Endodermal cell (in vitro differentiated cells): ENCODE data around the gene DCBLD1. TPM values are rescaled to one million over a fixed set of nuclear protein-coding genes. Genes with fewer than 3 reads are reported as not detected.
A peak's percentile ranks its signal among the peaks of the same experiment; 100 is the strongest.

ENCODE experiments used
- DNase-seq: peaks from one replicate; pipeline ENCODE4 v3.0.0-alpha.2; 2017
- H3K27ac ChIP-seq: 2 replicates; pipeline ENCODE4 v1.5.1; 2013; ENCODE audit warnings: mild to moderate bottlenecking, low read depth, low read length, moderate library complexity
- H3K27me3 ChIP-seq: 2 replicates; pipeline ENCODE4 v1.6.1; 2013; ENCODE audit warnings: mild to moderate bottlenecking, low read length, moderate library complexity; ENCODE audit not compliant: insufficient read depth, control insufficient read depth, poor library complexity, severe bottlenecking
- H3K36me3 ChIP-seq: 2 replicates; pipeline ENCODE4 v1.7.0; 2013; ENCODE audit warnings: mild to moderate bottlenecking, low read length, moderate library complexity; ENCODE audit not compliant: control insufficient read depth, insufficient read depth
- H3K4me1 ChIP-seq: one replicate; pipeline ENCODE4 v1.7.0; 2013; ENCODE audit warnings: low read length; ENCODE audit not compliant: control insufficient read depth, insufficient read depth
- H3K4me3 ChIP-seq: 2 replicates; pipeline ENCODE4 v1.5.1; 2013; ENCODE audit warnings: mild to moderate bottlenecking, low read length, moderate library complexity
- H3K9ac ChIP-seq: 2 replicates; pipeline ENCODE4 v1.6.1; 2013; ENCODE audit warnings: mild to moderate bottlenecking, low read length, moderate library complexity; ENCODE audit not compliant: poor library complexity, severe bottlenecking; ENCODE audit errors: extremely low read depth
- H3K9me3 ChIP-seq: 2 replicates; pipeline ENCODE4 v1.6.1; 2013; ENCODE audit warnings: mild to moderate bottlenecking, low read length, moderate library complexity; ENCODE audit not compliant: control insufficient read depth
- H3K27ac Mint-ChIP-seq: 2 replicates; pipeline ENCODE4 v1.8.0; 2020; ENCODE audit warnings: mixed read lengths
- H3K27me3 Mint-ChIP-seq: 2 replicates; pipeline ENCODE4 v1.8.0; 2021; ENCODE audit warnings: mild to moderate bottlenecking, mixed read lengths; ENCODE audit not compliant: insufficient read depth
- H3K36me3 Mint-ChIP-seq: 2 replicates; pipeline ENCODE4 v1.8.0; 2020; ENCODE audit warnings: low read depth, mixed read lengths
- H3K4me1 Mint-ChIP-seq: 2 replicates; pipeline ENCODE4 v1.8.0; 2020; ENCODE audit warnings: mixed read lengths
- H3K4me3 Mint-ChIP-seq: 2 replicates; pipeline ENCODE4 v1.8.0; 2020; ENCODE audit warnings: mild to moderate bottlenecking, moderate library complexity, mixed read lengths
- H3K9me3 Mint-ChIP-seq: 2 replicates; pipeline ENCODE4 v1.8.0; 2020; ENCODE audit warnings: mild to moderate bottlenecking, mixed read lengths
- CTCF ChIP-seq: fragments of 200-600 bp; sonication (generic); conservative IDR thresholded peaks from 2 replicates; pipeline ENCODE4 v1.5.0; 2021; ENCODE audit warnings: antibody characterized with exemption, mild to moderate bottlenecking
- WGBS, 2 experiments: methylation state at CpG; one replicate each; pipeline versions ENCODE4 v1.1.5 to v1.1.7; 2013; ENCODE audit warnings: missing lambda C conversion rate in 2 of 2, mixed read lengths in 1 of 2; ENCODE audit not compliant: insufficient coverage in 1 of 2, insufficient read length in 1 of 2; 5-methylcytosine and 5-hydroxymethylcytosine counted together
- total RNA-seq, 2 donors: library from RNA; stranded (reverse); fragmentation: NEBNext Ultra II Directional in 1 of 2; extraction: Animal tissue kit (Norgen Biotek cat#: 25700) in 1 of 2; gene quantifications; 2 replicates in 1 of 2; 3 replicates in 1 of 2; pipeline ENCODE4 v1.2.1, GENCODE V29; 2021

Gene DCBLD1
- total RNA-seq, 2 donors from 2014 or later, result 16.2 to 27.9 TPM

DNA sequence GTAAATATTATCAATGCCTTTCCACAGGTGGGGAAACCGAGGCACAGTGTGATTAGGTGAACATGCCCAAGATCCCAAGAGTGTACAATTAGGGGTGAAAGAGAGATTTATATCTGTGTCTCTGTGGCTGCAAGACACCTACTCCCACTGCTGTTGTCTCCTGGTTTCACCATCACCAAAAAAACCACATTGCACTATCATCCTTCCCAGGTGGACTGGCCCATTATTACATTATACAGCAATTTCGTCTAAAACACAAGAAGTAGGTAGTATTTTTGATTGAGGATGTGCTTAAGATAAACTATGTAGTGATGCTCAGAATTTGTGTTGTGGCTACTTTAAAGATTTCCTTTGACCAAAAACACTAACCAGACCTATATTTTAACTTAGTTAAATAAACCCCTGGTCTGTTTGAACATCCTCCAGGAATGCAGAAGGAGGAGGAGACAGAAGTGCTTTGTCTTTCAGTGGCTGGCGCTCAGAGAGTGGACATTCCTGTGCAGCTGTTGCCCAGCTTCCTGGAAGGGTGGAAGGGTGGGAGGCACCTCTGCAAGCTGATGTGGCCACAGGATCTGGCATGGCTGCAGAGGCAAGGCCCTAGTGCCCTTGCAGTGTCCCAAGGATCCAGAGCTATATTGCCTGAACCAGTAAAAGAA lies 23.8 kb downstream of the DCBLD1 start:
- peaks cover 4% of the 10 kb centered on the region for H3K36me3 ChIP-seq
- no peaks in the 10 kb centered on the region for H3K9me3 ChIP-seq
- DNase-seq, result no peak
- H3K27ac ChIP-seq, result no peak overlapping the region
- Mint-ChIP-seq H3K4me3 (no peak overlapping the region), H3K4me1 (peaks cover 28% of the 10 kb centered on the region), H3K9me3 (no peaks in the 10 kb centered on the region), H3K27me3 (no peaks in the 10 kb centered on the region), H3K27ac (no peak overlapping the region), H3K36me3 (peaks cover 2% of the 10 kb centered on the region)
- H3K27me3 ChIP-seq, result no peaks in the 10 kb centered on the region
- no peak overlapping the region for H3K4me3 ChIP-seq
- H3K4me1 ChIP-seq, result peaks cover 10% of the 10 kb centered on the region
- 89% methylated on average over 2 of the region's 3 CpGs; no CpG with 5 or more reads in 1 of the 2 experiments for WGBS, 2 experiments
- no peak overlapping the region for H3K9ac ChIP-seq
- TF ChIP-seq CTCF, result no peak

- peaks cover 10% of the 10 kb centered on the region for H3K4me1 ChIP-seq
- no peaks in the 10 kb centered on the region for H3K27me3 ChIP-seq
- H3K9ac ChIP-seq, result no peak overlapping the region
- H3K36me3 Mint-ChIP-seq, result peaks cover 2% of the 10 kb centered on the region
- no peak overlapping the region for H3K4me3 ChIP-seq
- peaks cover 4% of the 10 kb centered on the region for H3K36me3 ChIP-seq
- no peak for TF ChIP-seq CTCF
- no peak overlapping the region for H3K27ac Mint-ChIP-seq
- H3K4me3 Mint-ChIP-seq, result no peak overlapping the region
- no peaks in the 10 kb centered on the region for H3K9me3 Mint-ChIP-seq
- H3K4me1 Mint-ChIP-seq, result peaks cover 28% of the 10 kb centered on the region
- 71% methylated on average over 2 of the region's 2 CpGs; no CpG with 5 or more reads in 1 of the 2 experiments for WGBS, 2 experiments
- no peaks in the 10 kb centered on the region for H3K9me3 ChIP-seq
- no peak for DNase-seq
- H3K27me3 Mint-ChIP-seq, result no peaks in the 10 kb centered on the region
- no peak overlapping the region for H3K27ac ChIP-seq
Observed at GRCh38 chr6:117506907-117507306, 24.4 kb downstream of the DCBLD1 start.

DNA sequence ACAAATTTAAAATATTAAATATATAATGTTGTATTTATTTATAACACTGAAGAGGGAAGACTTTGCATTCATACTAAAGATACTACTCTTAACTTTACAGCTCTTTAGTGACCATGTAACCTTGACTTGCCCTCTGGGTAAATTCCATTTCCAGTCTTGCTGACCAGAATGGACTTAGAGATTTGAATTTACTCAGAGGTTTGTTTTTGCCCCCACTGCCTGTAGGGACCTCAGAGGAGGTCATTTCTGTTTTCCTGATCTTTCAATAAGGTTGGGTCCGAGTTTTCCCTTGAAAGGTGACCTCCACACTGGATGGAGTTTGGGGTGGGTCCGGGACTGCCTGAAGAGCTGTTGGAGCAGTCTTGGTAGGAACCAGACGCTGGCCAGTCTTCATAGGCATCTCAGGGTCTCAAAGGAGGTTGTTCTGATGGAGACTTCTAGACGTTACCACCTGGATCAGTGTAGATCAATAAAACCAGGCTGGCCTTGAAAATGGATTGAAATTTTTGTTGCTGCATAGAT lies 26.0 kb downstream of the DCBLD1 start:
- no peaks in the 10 kb centered on the region for H3K9me3 Mint-ChIP-seq
- H3K36me3 ChIP-seq, result peaks cover 4% of the 10 kb centered on the region
- no peak overlapping the region for H3K4me3 Mint-ChIP-seq
- peaks cover 22% of the 10 kb centered on the region for H3K4me1 Mint-ChIP-seq
- H3K36me3 Mint-ChIP-seq, result peaks cover 2% of the 10 kb centered on the region
- H3K27me3 Mint-ChIP-seq, result no peaks in the 10 kb centered on the region
- no peaks in the 10 kb centered on the region for H3K27me3 ChIP-seq
- no peaks in the 10 kb centered on the region for H3K9me3 ChIP-seq
- no peak overlapping the region for H3K4me3 ChIP-seq
- no peak overlapping the region for H3K9ac ChIP-seq
- H3K27ac ChIP-seq, result no peak overlapping the region
- H3K27ac Mint-ChIP-seq, result peak overlapping the region; percentile 54
- 88 to 89% methylated on average over 4 of the region's 4 CpGs for WGBS, 2 experiments
- H3K4me1 ChIP-seq, result peaks cover 13% of the 10 kb centered on the region
- TF ChIP-seq CTCF, result no peak
- no peak for DNase-seq
